ENCODE data around the gene MTG1. TPM values are rescaled to one million over a fixed set of nuclear protein-coding genes. Genes with fewer than 3 reads are reported as not detected.

The MTG1 gene
- total and polyA plus RNA-seq, 10 of the 15 experiments (the other 5 are each of a cell fraction or from before 2014, with no cell fraction given) = 6.2 to 104 (median 62.5) TPM

GRCh38 chr10:133455611-133456031, 61.7 kb downstream of the MTG1 start (continued):
- TF ChIP-seq USF1 (IDR thresholded peaks at IDR 0.05; ENCODE audit: borderline replicate concordance, extremely low read length, insufficient read depth, low read depth, low read length) = no peak
- TF ChIP-seq JUND (IDR thresholded peaks at IDR 0.05; ENCODE audit: low read depth, low read length) = no peak
- TF ChIP-seq EED (IDR thresholded peaks at IDR 0.05; ENCODE audit: low read depth) = no peak
- TF ChIP-seq CHD1 (IDR thresholded peaks at IDR 0.05; ENCODE audit: low read depth, low read length) = no peak
- TF ChIP-seq SMARCA5 (IDR thresholded peaks at IDR 0.05) = no peak
- TF ChIP-seq SKIL (IDR thresholded peaks at IDR 0.05; ENCODE audit: low read depth, poor library complexity, severe bottlenecking) = no peak
- TF ChIP-seq JUNB (IDR thresholded peaks at IDR 0.05) = no peak

GRCh38 chr10:133456041-133456951, 62.3 kb downstream of the MTG1 start:
- POLR2A ChIA-PET = no interaction called here
- H4K20me1 ChIP-seq (ENCODE audit: control insufficient read depth, insufficient read depth) = no peaks in the 10 kb centered on the region
- H3K79me2 ChIP-seq (ENCODE audit: control insufficient read depth, insufficient read depth, low read length) = no peaks in the 10 kb centered on the region
- H3K36me3 ChIP-seq (ENCODE audit: control insufficient read depth in 2 of 2, insufficient read depth in 2 of 2, low read length in 1 of 2) = no peaks in the 10 kb centered on the region
- H3K27me3 ChIP-seq (replicated peaks in 1 of 2; ENCODE audit: control insufficient read depth in 2 of 2, insufficient read depth in 2 of 2, low read length in 1 of 2) = no peaks in the 10 kb centered on the region
- WGBS (ENCODE audit: insufficient coverage, insufficient replicate concordance, low lambda C conversion rate, missing lambda C conversion rate) = 53% methylated on average over 34 of the region's 46 CpGs
- SMC1A ChIA-PET (ENCODE audit: uncharacterized antibody, unreplicated experiment) = no interaction called here
- H3K4me3 ChIP-seq = no peak overlapping the region
- H3K4me1 ChIP-seq (ENCODE audit: control insufficient read depth, insufficient read depth, low read length) = no peaks in the 10 kb centered on the region
- H3K9me3 ChIP-seq (replicated peaks; ENCODE audit: control insufficient read depth, insufficient read depth, low read length) = no peaks in the 10 kb centered on the region; the same call in 2 of the 3 replicates
- no peak overlapping the region for H2AFZ ChIP-seq (ENCODE audit: control insufficient read depth, low read depth, low read length)
- intact Hi-C loops (cut with micrococcal nuclease; ENCODE audit: unreplicated experiment) (no loop called here), in situ Hi-C loops (cut with MboI) (no loop called here)
- CTCF ChIA-PET = no interaction called here
- no TSS peak for BruUV-seq (replicated peaks)
- H3K4me2 ChIP-seq (ENCODE audit: control insufficient read depth, insufficient read depth) = no peak overlapping the region
- H3K27ac ChIP-seq (ENCODE audit: control insufficient read depth, insufficient read depth) = no peak overlapping the region
- DNase-seq (ENCODE audit: low read depth, low spot score) = no peak
- RAD21 ChIA-PET (ENCODE audit: unreplicated experiment) = no interaction called here
- no peak overlapping the region for H3K9ac ChIP-seq (ENCODE audit: control insufficient read depth, insufficient read depth, low read length)
- ATAC-seq = no peak
- FAIRE-seq = no peak
- TF ChIP-seq USF2 (IDR thresholded peaks at IDR 0.05; ENCODE audit: borderline replicate concordance, low read depth, low read length) (no peak), ZNF217 (IDR thresholded peaks at IDR 0.05) (no peak), CHD4 (IDR thresholded peaks at IDR 0.05) (no peak), SUPT20H (IDR thresholded peaks at IDR 0.05; ENCODE audit: borderline replicate concordance, control insufficient read depth, low read depth, low read length) (no peak), IKZF2 (IDR thresholded peaks at IDR 0.05) (no peak), CHD2 (IDR thresholded peaks at IDR 0.05; ENCODE audit: borderline replicate concordance, low read depth, low read length) (no peak), JUND (IDR thresholded peaks at IDR 0.05; ENCODE audit: low read depth, low read length) (no peak), ZBTB11 (CRISPR knock-in tag; IDR thresholded peaks at IDR 0.05) (no peak)
